Mucosa of rectum (tissue), 2 donors: ENCODE results near the gene GATC.
A peak's percentile ranks its signal among the peaks of the same experiment; 100 is the strongest.

ENCODE experiments used
- H3K27ac ChIP-seq, 2 donors: one replicate each; pipeline ENCODE4 v1.7.0; 2013; ENCODE audit warnings: inconsistent platforms in 2 of 2, low read depth in 2 of 2, low read length in 2 of 2
- H3K27me3 ChIP-seq, 2 donors: one replicate each; pipeline ENCODE4 v1.7.0; 2013; ENCODE audit warnings: low read length in 2 of 2; ENCODE audit not compliant: control insufficient read depth in 2 of 2, insufficient read depth in 2 of 2
- H3K36me3 ChIP-seq, 2 donors: one replicate each; pipeline ENCODE4 v1.7.0; 2013; ENCODE audit warnings: low read length in 2 of 2; ENCODE audit not compliant: control insufficient read depth in 2 of 2, insufficient read depth in 2 of 2
- H3K4me1 ChIP-seq, 2 donors: one replicate each; pipeline ENCODE4 v1.7.0; 2013; ENCODE audit warnings: low read length in 2 of 2, mild to moderate bottlenecking in 1 of 2; ENCODE audit not compliant: control insufficient read depth in 2 of 2, insufficient read depth in 2 of 2
- H3K4me3 ChIP-seq, 2 donors: one replicate each; pipeline ENCODE4 v1.7.0; 2013; ENCODE audit warnings: low read length in 2 of 2
- H3K9ac ChIP-seq, 2 donors: one replicate each; pipeline ENCODE4 v1.7.0; 2013; ENCODE audit warnings: low read length in 2 of 2, low read depth in 1 of 2, mild to moderate bottlenecking in 1 of 2
- H3K9me3 ChIP-seq, 2 donors: one replicate each; pipeline ENCODE4 v1.7.0; 2013; ENCODE audit warnings: low read length in 2 of 2; ENCODE audit not compliant: control insufficient read depth in 2 of 2
- donor health status: healthy.
- donor health status: Normal muscosa, but diverticular disease.

GATC gene

GRCh38 chr12:120445911-120446843, at the start of gene GATC, which contains the start of gene TRIAP1:
GATC (plus strand) TSS chr12:120446444; CDS start chr12:120446481, 37 bp downstream.
TRIAP1 (minus strand) TSS chr12:120446384; CDS start chr12:120446372, 12 bp downstream.
- peak within 1 kb of the TSS; percentile 89 to 94 for H3K9ac ChIP-seq
- peak within 1 kb of the TSS; percentile 70 to 99 for H3K4me3 ChIP-seq
- H3K36me3 ChIP-seq, result peaks cover 17 to 25% of the 10 kb centered on the region in 2 donors
- H3K27ac ChIP-seq, result peak within 1 kb of the TSS; percentile 74 to 94
- no peaks in the 10 kb centered on the region for H3K27me3 ChIP-seq
- no peaks in the 10 kb centered on the region for H3K9me3 ChIP-seq
- H3K4me1 ChIP-seq, result peaks cover 13 to 14% of the 10 kb centered on the region in 2 donors

GRCh38 chr12:120397824-120398540, 48.3 kb upstream of the GATC start:
- no peaks in the 10 kb centered on the region for H3K36me3 ChIP-seq
- H3K4me3 ChIP-seq, result no peak overlapping the region
- H3K9me3 ChIP-seq, result no peaks in the 10 kb centered on the region
- peaks cover 0 to 2% of the 10 kb centered on the region in 2 donors for H3K27me3 ChIP-seq
- H3K4me1 ChIP-seq, result peaks cover 3 to 5% of the 10 kb centered on the region in 2 donors
- no peak overlapping the region for H3K9ac ChIP-seq
- H3K27ac ChIP-seq, result no peak overlapping the region

GRCh38 chr12:120399531-120399930, 46.7 kb upstream of the GATC start:
- H3K9me3 ChIP-seq, result no peaks in the 10 kb centered on the region
- no peaks in the 10 kb centered on the region for H3K4me1 ChIP-seq
- peaks cover 0 to 2% of the 10 kb centered on the region in 2 donors for H3K27me3 ChIP-seq
- H3K4me3 ChIP-seq, result no peak overlapping the region
- H3K36me3 ChIP-seq, result no peaks in the 10 kb centered on the region
- H3K9ac ChIP-seq, result no peak overlapping the region
- H3K27ac ChIP-seq, result no peak overlapping the region

GRCh38 chr12:120402217-120402616, 44.0 kb upstream of the GATC start:
- H3K36me3 ChIP-seq, result no peaks in the 10 kb centered on the region
- H3K27me3 ChIP-seq, result peaks cover 0 to 2% of the 10 kb centered on the region in 2 donors
- no peak overlapping the region for H3K9ac ChIP-seq
- peaks cover 0 to 4% of the 10 kb centered on the region in 2 donors for H3K4me1 ChIP-seq
- H3K27ac ChIP-seq, result no peak overlapping the region
- H3K9me3 ChIP-seq, result no peaks in the 10 kb centered on the region
- H3K4me3 ChIP-seq, result no peak overlapping the region

- Histone ChIP-seq H3K9ac (no peak overlapping the region), H3K9me3 (no peaks in the 10 kb centered on the region), H3K4me3 (no peak overlapping the region), H3K36me3 (no peaks in the 10 kb centered on the region), H3K27ac (no peak overlapping the region), H3K4me1 (peaks cover 0 to 4% of the 10 kb centered on the region in 2 donors), H3K27me3 (no peaks in the 10 kb centered on the region)
Observed at GRCh38 chr12:120403869-120404268, 42.4 kb upstream of the GATC start.

- no peaks in the 10 kb centered on the region for H3K9me3 ChIP-seq
- H3K27me3 ChIP-seq, result no peaks in the 10 kb centered on the region
- no peak overlapping the region for H3K4me3 ChIP-seq
- H3K9ac ChIP-seq, result no peak overlapping the region
- peaks cover 0 to 4% of the 10 kb centered on the region in 2 donors for H3K4me1 ChIP-seq
- H3K36me3 ChIP-seq, result no peaks in the 10 kb centered on the region
- no peak overlapping the region for H3K27ac ChIP-seq
Observed at GRCh38 chr12:120404271-120404670, 42.0 kb upstream of the GATC start.

GRCh38 chr12:120406069-120406468, 40.2 kb upstream of the GATC start:
- Histone ChIP-seq H3K27ac (peak overlapping the region in 1 of 2 donors; percentile 23), H3K36me3 (no peaks in the 10 kb centered on the region), H3K4me1 (peaks cover 0 to 4% of the 10 kb centered on the region in 2 donors), H3K9ac (no peak overlapping the region), H3K9me3 (no peaks in the 10 kb centered on the region), H3K27me3 (no peaks in the 10 kb centered on the region), H3K4me3 (no peak overlapping the region)

- no peaks in the 10 kb centered on the region for H3K36me3 ChIP-seq
- H3K4me3 ChIP-seq, result no peak overlapping the region
- no peaks in the 10 kb centered on the region for H3K9me3 ChIP-seq
- no peaks in the 10 kb centered on the region for H3K27me3 ChIP-seq
- H3K27ac ChIP-seq, result no peak overlapping the region
- H3K9ac ChIP-seq, result no peak overlapping the region
- peaks cover 0 to 4% of the 10 kb centered on the region in 2 donors for H3K4me1 ChIP-seq
Observed at GRCh38 chr12:120406553-120406952, 39.7 kb upstream of the GATC start.

GRCh38 chr12:120408771-120409170, 37.5 kb upstream of the GATC start:
- no peaks in the 10 kb centered on the region for H3K27me3 ChIP-seq
- H3K27ac ChIP-seq, result no peak overlapping the region
- H3K9ac ChIP-seq, result no peak overlapping the region
- peaks cover 0 to 4% of the 10 kb centered on the region in 2 donors for H3K4me1 ChIP-seq
- H3K9me3 ChIP-seq, result no peaks in the 10 kb centered on the region
- no peaks in the 10 kb centered on the region for H3K36me3 ChIP-seq
- H3K4me3 ChIP-seq, result no peak overlapping the region

GRCh38 chr12:120412421-120412820, 33.8 kb upstream of the GATC start:
- Histone ChIP-seq H3K4me1 (peaks cover 0 to 3% of the 10 kb centered on the region in 2 donors), H3K27ac (no peak overlapping the region), H3K9me3 (no peaks in the 10 kb centered on the region), H3K4me3 (no peak overlapping the region), H3K27me3 (no peaks in the 10 kb centered on the region), H3K9ac (no peak overlapping the region), H3K36me3 (no peaks in the 10 kb centered on the region)
